WTC11 (cell line): ENCODE results near the gene PFKP.

Experiments used
- FOXK1 ChIP-seq: sonication (generic); formaldehyde crosslinking; IDR thresholded peaks from 2 replicates; pipeline ENCODE4 v1.8.0; 2022; ENCODE audit warnings: mild to moderate bottlenecking, moderate library complexity, missing genetic modification reagents
- FOXP1 ChIP-seq: sonication (generic); formaldehyde crosslinking; IDR thresholded peaks from 2 replicates; pipeline ENCODE4 v1.8.0; 2022; ENCODE audit warnings: missing genetic modification reagents, mild to moderate bottlenecking, moderate library complexity, borderline replicate concordance
- NFATC4 ChIP-seq: fragments of 250-450 bp; sonication (Bioruptor Pico); IDR thresholded peaks from 2 replicates; pipeline ENCODE4 v1.9.0; 2021; ENCODE audit warnings: mild to moderate bottlenecking
- NFE2L1 ChIP-seq: sonication (generic); formaldehyde crosslinking; IDR thresholded peaks from 2 replicates; pipeline ENCODE4 v1.8.1; 2023; ENCODE audit warnings: missing genetic modification reagents
- OVOL2 ChIP-seq: fragments of 250-450 bp; sonication (Bioruptor Pico); IDR thresholded peaks from 2 replicates; pipeline ENCODE4 v1.9.0; 2021; ENCODE audit warnings: mild to moderate bottlenecking, borderline replicate concordance
- SP1 ChIP-seq: sonication (generic); formaldehyde crosslinking; conservative IDR thresholded peaks from 2 replicates; pipeline ENCODE4 v1.8.1; 2022; ENCODE audit warnings: missing genetic modification reagents
- ZNF232 ChIP-seq: sonication (generic); formaldehyde crosslinking; IDR thresholded peaks from 2 replicates; pipeline ENCODE4 v1.8.0; 2022; ENCODE audit warnings: mild to moderate bottlenecking, missing genetic modification reagents
- ZNF317 ChIP-seq: sonication (generic); formaldehyde crosslinking; IDR thresholded peaks from 2 replicates; pipeline ENCODE4 v1.8.1; 2023; ENCODE audit warnings: low read depth, mild to moderate bottlenecking, moderate library complexity, missing genetic modification reagents, borderline replicate concordance
- ZNF396 ChIP-seq: fragments of 250-450 bp; sonication (Bioruptor Pico); IDR thresholded peaks from 2 replicates; pipeline ENCODE4 v1.8.0; 2021; ENCODE audit warnings: mild to moderate bottlenecking, moderate library complexity, borderline replicate concordance
- TF ChIP-seq, protein P1 (sequence below): fragments of 200-600 bp; IDR thresholded peaks from 2 replicates; pipeline ENCODE4 v1.8.0; 2022; ENCODE audit warnings: antibody characterized with exemption
- TF ChIP-seq, protein P2 (sequence below): sonication (generic); formaldehyde crosslinking; IDR thresholded peaks from 2 replicates; pipeline ENCODE4 v1.8.1; 2022; ENCODE audit warnings: low read depth, missing genetic modification reagents, borderline replicate concordance
- TF ChIP-seq, protein P3 (sequence below): sonication (generic); formaldehyde crosslinking; IDR thresholded peaks from 2 replicates; pipeline ENCODE4 v1.8.0; 2022; ENCODE audit warnings: mild to moderate bottlenecking, missing genetic modification reagents
- TF ChIP-seq, protein P4 (sequence below): sonication (generic); formaldehyde crosslinking; IDR thresholded peaks from 2 replicates; pipeline ENCODE4 v1.8.0; 2023; ENCODE audit warnings: mild to moderate bottlenecking, missing genetic modification reagents
- TF ChIP-seq, protein P5 (sequence below): sonication (generic); formaldehyde crosslinking; IDR thresholded peaks from 2 replicates; pipeline ENCODE4 v1.8.1; 2022; ENCODE audit warnings: missing genetic modification reagents, borderline replicate concordance

DNA sequence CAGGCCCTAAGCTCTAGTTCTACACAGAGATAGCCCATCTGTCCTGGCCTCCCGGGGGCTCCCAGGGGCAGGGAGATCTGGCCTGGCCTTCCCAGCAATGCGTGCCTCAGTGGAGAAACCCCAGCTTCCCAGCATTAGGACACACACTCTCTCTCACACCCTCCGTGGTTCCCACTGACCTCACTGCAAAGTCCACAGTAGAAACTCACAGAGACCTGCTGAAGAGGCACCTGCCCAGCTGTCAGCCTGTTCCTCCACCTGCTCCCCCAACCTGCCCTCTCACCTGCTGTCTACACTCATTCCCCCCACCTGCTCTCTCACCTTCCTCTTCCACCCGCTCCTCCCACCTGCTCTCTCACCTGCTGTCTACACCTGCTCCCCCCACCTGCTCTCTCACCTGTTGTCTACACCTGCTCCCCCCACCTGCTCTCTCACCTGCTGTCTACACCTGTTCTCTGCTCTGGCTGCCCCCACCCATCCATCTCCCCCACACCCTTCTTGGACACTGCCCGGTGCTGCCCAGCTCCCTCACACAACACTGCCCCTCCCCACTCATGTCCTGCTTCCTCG is 21.1 kb upstream of the PFKP start:
- TF ChIP-seq, protein P1, sequence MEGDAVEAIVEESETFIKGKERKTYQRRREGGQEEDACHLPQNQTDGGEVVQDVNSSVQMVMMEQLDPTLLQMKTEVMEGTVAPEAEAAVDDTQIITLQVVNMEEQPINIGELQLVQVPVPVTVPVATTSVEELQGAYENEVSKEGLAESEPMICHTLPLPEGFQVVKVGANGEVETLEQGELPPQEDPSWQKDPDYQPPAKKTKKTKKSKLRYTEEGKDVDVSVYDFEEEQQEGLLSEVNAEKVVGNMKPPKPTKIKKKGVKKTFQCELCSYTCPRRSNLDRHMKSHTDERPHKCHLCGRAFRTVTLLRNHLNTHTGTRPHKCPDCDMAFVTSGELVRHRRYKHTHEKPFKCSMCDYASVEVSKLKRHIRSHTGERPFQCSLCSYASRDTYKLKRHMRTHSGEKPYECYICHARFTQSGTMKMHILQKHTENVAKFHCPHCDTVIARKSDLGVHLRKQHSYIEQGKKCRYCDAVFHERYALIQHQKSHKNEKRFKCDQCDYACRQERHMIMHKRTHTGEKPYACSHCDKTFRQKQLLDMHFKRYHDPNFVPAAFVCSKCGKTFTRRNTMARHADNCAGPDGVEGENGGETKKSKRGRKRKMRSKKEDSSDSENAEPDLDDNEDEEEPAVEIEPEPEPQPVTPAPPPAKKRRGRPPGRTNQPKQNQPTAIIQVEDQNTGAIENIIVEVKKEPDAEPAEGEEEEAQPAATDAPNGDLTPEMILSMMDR, result no peak
- TF ChIP-seq NFE2L1 (CRISPR knock-in tag) (no peak), SP1 (CRISPR knock-in tag) (no peak), FOXK1 (CRISPR knock-in tag) (no peak), ZNF317 (no peak), ZNF396 (CRISPR knock-in tag) (no peak), NFATC4 (no peak), OVOL2 (CRISPR knock-in tag) (no peak), FOXP1 (CRISPR knock-in tag) (no peak), ZNF232 (CRISPR knock-in tag) (no peak)
- TF ChIP-seq, protein P2, sequence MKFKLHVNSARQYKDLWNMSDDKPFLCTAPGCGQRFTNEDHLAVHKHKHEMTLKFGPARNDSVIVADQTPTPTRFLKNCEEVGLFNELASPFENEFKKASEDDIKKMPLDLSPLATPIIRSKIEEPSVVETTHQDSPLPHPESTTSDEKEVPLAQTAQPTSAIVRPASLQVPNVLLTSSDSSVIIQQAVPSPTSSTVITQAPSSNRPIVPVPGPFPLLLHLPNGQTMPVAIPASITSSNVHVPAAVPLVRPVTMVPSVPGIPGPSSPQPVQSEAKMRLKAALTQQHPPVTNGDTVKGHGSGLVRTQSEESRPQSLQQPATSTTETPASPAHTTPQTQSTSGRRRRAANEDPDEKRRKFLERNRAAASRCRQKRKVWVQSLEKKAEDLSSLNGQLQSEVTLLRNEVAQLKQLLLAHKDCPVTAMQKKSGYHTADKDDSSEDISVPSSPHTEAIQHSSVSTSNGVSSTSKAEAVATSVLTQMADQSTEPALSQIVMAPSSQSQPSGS (CRISPR knock-in tag), result no peak
- TF ChIP-seq, protein P3, sequence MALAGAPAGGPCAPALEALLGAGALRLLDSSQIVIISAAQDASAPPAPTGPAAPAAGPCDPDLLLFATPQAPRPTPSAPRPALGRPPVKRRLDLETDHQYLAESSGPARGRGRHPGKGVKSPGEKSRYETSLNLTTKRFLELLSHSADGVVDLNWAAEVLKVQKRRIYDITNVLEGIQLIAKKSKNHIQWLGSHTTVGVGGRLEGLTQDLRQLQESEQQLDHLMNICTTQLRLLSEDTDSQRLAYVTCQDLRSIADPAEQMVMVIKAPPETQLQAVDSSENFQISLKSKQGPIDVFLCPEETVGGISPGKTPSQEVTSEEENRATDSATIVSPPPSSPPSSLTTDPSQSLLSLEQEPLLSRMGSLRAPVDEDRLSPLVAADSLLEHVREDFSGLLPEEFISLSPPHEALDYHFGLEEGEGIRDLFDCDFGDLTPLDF (CRISPR knock-in tag), result no peak
- TF ChIP-seq, protein P4, sequence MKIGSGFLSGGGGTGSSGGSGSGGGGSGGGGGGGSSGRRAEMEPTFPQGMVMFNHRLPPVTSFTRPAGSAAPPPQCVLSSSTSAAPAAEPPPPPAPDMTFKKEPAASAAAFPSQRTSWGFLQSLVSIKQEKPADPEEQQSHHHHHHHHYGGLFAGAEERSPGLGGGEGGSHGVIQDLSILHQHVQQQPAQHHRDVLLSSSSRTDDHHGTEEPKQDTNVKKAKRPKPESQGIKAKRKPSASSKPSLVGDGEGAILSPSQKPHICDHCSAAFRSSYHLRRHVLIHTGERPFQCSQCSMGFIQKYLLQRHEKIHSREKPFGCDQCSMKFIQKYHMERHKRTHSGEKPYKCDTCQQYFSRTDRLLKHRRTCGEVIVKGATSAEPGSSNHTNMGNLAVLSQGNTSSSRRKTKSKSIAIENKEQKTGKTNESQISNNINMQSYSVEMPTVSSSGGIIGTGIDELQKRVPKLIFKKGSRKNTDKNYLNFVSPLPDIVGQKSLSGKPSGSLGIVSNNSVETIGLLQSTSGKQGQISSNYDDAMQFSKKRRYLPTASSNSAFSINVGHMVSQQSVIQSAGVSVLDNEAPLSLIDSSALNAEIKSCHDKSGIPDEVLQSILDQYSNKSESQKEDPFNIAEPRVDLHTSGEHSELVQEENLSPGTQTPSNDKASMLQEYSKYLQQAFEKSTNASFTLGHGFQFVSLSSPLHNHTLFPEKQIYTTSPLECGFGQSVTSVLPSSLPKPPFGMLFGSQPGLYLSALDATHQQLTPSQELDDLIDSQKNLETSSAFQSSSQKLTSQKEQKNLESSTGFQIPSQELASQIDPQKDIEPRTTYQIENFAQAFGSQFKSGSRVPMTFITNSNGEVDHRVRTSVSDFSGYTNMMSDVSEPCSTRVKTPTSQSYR (CRISPR knock-in tag), result no peak
- TF ChIP-seq, protein P5, sequence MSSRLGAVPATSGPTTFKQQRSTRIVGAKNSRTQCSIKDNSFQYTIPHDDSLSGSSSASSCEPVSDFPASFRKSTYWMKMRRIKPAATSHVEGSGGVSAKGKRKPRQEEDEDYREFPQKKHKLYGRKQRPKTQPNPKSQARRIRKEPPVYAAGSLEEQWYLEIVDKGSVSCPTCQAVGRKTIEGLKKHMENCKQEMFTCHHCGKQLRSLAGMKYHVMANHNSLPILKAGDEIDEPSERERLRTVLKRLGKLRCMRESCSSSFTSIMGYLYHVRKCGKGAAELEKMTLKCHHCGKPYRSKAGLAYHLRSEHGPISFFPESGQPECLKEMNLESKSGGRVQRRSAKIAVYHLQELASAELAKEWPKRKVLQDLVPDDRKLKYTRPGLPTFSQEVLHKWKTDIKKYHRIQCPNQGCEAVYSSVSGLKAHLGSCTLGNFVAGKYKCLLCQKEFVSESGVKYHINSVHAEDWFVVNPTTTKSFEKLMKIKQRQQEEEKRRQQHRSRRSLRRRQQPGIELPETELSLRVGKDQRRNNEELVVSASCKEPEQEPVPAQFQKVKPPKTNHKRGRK (CRISPR knock-in tag), result no peak
